DMS53 (cell line): ENCODE data around the gene FADS1.
A peak's percentile ranks its signal among the peaks of the same experiment; 100 is the strongest.

Source experiments
- DNase-seq: peaks from one replicate; lab custom pipeline; 2025; lab: John Stamatoyannopoulos, UW

FADS1 gene

DNA sequence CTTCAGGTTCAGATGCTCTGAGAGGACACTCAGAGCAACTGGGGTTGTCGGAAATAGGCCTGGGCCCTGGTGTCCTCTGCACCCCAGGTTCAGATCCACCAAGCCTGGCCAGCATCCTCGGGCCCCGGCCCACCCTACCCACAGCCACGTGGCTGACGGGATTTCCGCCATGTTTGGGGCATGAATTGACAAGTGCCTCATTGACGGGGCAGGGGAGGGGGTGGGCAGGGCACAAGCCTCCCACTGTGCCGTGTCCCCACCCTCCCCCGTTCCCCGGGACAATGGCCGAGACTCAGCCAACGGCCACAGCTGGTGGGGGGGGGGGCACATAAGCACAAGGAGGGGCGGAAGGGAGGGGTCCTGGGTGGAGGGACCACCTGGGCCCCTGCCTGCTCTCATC is 55.9 kb downstream of the FADS1 start:
- DNase-seq, result no peak

DNA sequence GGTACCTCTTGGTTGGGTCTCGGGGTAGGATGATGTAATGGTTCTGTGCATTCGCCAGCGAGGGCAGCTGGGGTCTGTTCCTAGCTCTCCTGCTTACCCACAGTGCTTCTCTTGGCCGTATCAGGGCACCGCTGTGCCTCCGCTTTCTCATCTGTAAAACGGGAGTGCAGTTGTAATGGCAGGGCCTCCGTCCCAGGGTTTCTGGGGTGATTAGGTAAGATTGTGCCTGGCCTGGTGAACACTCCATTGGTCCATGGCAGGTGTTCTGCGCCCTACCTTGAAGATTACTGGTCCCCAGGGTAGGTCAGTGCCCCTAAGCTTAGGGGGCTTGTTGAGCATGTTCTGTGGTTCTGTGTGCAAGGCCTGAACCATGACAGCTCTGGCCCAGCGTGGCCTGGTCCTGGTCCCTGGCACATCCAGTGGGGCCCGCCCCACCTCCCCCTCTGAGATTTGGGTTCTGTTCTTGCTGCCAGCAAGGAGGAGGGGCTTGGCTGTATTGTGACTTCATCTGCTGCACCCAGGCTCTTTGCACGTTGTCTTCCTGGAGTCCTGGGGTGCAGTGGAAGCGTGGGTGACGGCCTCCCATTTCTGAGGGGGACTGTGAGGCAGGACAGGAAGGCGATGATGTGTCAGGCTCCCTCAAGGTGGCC is 59.5 kb downstream of the FADS1 start:
- DNase-seq, result no peak

DNA sequence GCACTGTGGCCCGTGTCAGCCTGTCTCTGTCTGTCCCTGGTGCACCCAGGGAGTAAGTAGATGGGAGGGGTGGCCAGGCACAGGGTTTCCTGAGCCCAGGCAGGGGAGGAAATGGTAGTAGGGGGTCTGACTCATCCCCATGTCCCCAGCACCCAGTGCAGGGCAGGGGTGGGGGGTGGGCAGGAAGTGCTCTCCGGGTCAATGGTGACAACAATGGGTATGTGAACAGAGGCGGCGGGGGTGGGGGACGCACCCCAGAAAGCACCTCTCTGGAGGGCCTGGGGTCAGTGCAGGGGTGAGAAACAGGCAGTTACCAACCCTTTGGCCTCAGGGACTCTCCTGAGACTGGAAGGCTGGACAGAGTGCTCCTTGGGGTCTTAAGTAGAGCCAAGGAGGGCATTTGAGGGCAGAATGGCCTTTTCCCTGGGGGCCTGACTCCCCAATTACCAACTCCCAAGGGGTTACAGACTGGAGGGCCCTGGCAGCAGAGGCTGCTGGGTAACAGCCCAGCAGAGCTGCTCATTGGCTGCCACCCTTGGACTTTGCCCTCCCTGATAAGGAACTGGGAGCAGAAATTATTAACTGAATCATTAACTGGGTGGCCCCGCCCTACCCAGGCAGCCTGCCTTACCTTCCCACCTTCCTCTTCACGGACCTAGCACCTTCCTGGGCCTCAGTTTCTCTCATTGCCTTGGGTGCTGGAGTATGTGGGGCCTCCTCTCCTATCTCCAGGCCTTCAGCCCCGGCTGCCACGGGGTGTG is 60.2 kb downstream of the FADS1 start:
- DNase-seq, result peak; percentile 88

DNA sequence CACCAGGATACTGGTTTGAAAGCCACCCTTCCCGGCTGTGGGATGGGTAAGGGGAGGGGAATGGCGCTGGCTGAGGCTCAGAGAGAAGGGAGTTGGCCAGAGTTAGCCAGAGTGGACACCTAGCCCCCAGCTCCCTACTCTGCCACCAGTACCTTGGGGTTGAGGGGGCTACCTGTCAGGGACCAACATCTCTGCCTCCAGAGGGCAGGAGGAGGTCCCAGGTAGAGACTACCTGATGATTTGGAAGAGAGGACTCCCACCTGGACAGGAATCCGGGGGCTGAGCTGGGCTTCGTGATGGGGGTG is 60.7 kb downstream of the FADS1 start:
- DNase-seq, result no peak

DNA sequence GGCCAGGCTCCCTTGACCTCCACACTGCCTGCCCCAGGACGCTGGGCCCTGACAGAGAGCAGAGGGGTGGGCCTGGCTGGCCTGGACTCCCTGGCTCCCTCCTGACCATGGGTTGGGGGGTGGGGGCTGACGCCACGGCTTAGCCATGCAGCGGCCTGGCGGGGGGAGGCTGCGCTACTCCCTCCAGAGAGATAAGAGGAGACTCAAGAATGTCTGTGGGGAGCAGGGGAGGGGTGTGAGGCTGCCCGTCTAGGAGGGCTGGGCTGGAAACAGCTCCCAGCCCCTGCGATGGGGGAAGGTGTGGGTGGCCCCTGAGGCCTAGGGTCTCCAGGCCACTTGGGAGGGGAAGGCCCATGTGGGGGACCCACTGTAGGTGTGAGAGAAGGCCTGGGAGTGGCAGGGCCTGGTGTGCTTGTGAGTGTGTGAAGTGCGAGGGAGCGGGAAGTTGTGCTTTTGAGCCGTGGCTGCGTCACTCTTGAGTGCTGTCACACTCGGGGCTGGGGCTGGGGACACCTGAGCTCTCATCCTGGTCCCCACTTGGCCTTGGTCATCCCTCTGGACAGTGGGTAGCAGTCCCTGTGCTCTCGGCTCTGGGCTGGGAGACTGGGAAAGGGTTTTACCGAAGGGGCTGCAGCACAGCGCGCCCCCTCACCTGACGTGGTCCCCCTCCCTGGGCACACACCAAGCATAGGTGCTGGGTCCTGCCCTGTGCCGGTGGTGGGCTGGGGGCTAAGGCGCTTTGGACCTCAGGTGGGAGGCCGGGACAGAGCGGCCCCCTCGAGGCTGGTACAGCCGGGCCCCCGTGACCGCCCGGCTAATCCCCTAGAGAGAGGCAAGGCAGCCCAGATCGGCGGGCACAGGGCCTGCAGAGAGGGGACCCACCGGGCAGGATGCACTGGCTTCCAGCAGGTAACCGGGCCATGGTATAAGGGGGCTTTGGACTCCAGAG is 62.0 kb downstream of the FADS1 start:
- no peak for DNase-seq

DNA sequence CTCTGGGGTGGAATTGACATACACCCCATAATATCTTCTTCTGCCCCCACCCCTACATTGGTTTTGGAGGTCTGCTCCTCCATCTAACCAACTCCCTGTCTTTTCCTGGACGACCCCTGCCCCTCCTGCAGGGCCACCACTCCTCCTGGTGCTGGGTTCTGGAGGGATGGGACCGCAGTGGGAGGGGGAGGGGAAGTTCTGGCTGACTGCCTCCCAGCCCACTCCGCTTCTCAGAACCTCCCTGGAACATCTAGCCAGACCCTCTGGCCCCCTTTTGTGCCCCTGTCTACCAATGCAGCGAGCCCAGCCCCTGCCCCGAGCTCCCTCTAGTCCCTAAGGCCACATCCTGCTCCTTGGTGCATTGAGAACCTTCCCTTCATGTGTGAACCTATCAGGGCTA is 63.1 kb downstream of the FADS1 start:
- DNase-seq, result no peak

DNA sequence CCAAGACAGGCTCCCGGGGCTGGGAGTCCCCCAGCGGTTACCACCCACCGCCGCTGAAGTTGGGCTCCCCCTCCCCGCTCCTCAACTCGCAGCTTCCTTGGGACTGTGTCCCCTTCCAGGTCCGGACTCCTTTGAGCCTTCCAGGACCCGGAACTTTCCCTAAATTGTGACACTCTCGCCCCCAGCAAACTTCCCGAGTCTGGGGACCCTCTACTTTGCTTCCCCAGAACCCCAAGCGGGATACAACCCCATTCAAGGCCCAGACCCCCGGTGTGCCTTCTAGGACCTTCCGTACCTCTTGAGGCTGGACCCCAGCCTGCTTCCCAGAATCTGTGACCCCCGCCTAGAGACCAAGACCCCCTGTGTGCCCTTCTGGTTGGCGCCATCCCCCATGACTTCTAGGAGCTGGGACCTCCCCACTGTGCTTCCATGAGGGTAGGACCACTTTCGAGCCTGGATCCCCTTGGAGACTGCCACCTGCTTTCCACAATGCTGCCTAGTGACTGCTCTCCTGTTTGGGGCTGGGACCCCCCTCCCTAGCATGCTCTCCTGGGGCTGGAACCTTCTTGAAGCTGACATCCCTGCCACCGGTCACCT is 63.8 kb downstream of the FADS1 start:
- no peak for DNase-seq

DNA sequence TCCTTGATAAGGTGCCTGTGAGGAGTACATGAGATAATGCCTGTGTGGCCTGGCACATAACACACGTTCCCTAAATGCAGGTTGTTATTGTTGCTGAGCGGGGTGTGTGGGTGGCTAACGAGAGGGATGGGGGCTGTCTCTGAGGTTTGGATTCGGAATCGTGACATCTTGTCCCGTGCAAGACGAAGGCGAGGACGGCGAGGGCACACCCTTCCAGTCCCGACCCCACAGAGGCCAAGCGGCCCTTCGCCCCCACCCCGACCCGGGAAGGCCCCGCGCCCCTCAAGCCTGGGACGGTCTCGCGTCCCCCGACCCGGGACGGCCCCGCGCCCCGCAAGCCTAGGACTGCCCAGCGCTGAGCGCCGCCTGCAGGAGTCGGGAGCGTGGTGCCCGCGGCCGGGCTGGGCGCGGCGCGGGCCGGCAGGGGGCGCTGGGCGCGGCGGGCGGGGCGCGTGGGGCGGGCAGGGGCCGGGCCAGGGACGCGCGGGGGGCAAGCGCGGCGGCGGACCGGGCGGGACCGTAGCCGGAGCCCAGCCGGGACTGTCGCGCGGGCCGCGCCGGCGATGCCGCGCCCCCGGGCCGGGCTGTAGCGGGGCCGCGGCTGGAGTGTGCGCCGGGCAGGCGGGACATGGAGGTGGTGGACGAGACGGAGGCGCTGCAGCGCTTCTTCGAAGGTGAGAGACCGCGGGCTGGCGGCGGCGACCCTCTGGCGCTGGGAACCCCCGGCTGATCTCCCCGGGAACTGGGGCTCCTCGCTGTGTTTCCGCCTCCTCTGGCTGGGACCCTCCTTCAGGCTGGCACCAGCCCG is 64.5 kb downstream of the FADS1 start, which contains the start of gene MYRF:
Gene MYRF, plus strand, starts transcription at position 520 of the 808 bp plus-strand sequence. Its CDS starts 109 bp downstream, at position 629.
- DNase-seq, result peak; percentile 81

DNA sequence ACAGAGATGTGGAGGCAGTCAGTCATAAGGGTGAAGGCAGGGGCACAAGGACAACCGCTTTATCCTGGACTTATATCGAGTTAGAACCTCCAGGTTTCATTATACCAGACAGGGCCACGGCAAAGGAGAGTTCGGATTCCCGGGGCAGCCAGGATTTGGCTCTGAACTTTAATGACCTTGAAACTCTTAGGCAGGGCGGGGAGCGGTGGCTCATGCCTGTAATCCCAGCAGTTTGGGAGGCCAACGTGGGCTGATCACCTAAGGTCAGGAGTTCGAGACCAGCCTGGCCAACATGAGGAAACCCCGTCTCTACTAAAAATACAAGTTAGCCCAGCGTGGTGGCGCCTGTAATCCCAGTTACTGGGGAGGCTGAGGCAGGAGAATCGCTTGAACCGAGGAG is 65.4 kb downstream of the FADS1 start:
- DNase-seq, result no peak

DNA sequence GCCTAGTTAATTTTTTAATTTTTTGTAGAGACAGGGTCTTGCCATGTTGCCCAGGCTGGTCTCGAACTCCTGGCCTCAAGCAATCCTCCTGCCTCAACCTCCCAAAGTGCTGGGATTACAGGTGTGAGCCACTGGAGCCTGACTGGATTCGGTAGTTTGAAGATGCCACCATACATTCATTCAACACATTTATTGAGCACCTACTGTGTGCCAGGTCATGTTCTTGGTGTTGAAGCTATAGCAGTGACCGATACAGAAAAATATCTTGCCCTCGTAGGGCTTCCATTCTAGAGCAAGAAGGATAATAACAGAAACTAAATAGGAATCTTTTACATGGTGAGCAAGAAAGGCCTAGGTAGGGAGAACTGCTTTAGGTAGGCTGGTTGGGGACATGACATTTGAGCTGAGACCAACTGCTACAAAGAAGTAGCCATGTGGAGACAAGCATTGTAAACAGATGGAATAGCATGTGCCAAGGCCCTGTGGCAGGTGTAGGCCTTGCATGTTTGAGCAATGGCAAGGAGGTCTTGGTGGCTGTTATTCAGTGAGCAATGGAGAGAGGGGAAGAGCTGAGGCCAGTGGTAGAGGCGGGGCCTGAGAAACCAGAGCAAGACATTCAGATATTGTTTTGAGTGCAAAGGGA is 66.1 kb downstream of the FADS1 start:
- DNase-seq, result no peak
